ENCODE data around the gene DCAF7.

DCAF7 gene

GRCh38 chr17:63634163-63634562 lies 83.9 kb downstream of the DCAF7 start:
- no peak for DNase-seq

GRCh38 chr17:63634816-63635215 lies 84.5 kb downstream of the DCAF7 start:
- no peak for DNase-seq

GRCh38 chr17:63635290-63635689 lies 85.0 kb downstream of the DCAF7 start:
- no peak for DNase-seq

- DNase-seq: no peak
Measured at GRCh38 chr17:63635787-63636186, 85.5 kb downstream of the DCAF7 start.

GRCh38 chr17:63639125-63639524 lies 88.8 kb downstream of the DCAF7 start:
- DNase-seq: no peak

GRCh38 chr17:63640038-63640437 lies 89.8 kb downstream of the DCAF7 start:
- DNase-seq: no peak

GRCh38 chr17:63641692-63642448 lies 91.6 kb downstream of the DCAF7 start:
- DNase-seq: no peak

Data from central memory CD4-positive, alpha-beta T cell (primary cell).